ENCODE data around the gene IP6K3.

Gene IP6K3

GRCh38 chr6:33756211-33756954 lies 9.7 kb upstream of the IP6K3 start:
- DNase-seq (ENCODE audit: low spot score) = no peak
- in situ Hi-C loops (cut with MboI; ENCODE audit: low pct_unique_long_range_greater_than_20kb, low sequenced_read_pairs, unreplicated experiment) = no loop called here
- no peak for TF ChIP-seq CTCF (IDR thresholded peaks at IDR 0.05; ENCODE audit: extremely low read depth, insufficient read depth, missing control alignments)

GRCh38 chr6:33755070-33755869 lies 8.6 kb upstream of the IP6K3 start:
- in situ Hi-C loops (cut with MboI; ENCODE audit: low pct_unique_long_range_greater_than_20kb, low sequenced_read_pairs, unreplicated experiment) = no loop called here
- no peak for TF ChIP-seq CTCF (IDR thresholded peaks at IDR 0.05; ENCODE audit: extremely low read depth, insufficient read depth, missing control alignments)
- no peak for DNase-seq (ENCODE audit: low spot score)

DNA sequence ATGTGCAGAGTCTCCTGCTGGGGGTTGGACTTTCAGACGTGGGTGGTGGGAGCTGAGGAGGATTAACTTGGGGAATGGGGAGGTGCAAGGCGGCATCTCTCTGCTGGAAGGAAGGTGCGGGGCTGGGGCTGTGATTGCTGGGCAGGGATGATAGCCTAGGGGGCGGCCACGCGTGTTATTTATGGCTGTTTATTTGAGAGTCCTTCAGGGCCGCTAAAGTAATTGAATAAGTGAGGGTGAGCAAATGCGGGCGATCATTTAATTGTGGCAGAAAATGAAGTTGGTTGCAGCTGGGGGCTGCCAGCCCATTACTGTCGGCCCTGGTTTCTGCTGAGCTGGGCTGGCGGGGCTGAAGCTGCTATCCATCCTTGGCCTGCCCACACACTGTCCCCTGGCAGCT lies 7.5 kb upstream of the IP6K3 start:
- no peak for DNase-seq (ENCODE audit: low spot score)
- in situ Hi-C loops (cut with MboI; ENCODE audit: low pct_unique_long_range_greater_than_20kb, low sequenced_read_pairs, unreplicated experiment) = no loop called here
- TF ChIP-seq CTCF (IDR thresholded peaks at IDR 0.05; ENCODE audit: extremely low read depth, insufficient read depth, missing control alignments) = no peak

- no peak for DNase-seq (ENCODE audit: low spot score)
- in situ Hi-C loops (cut with MboI; ENCODE audit: low pct_unique_long_range_greater_than_20kb, low sequenced_read_pairs, unreplicated experiment) = no loop called here
- no peak for TF ChIP-seq CTCF (IDR thresholded peaks at IDR 0.05; ENCODE audit: extremely low read depth, insufficient read depth, missing control alignments)
These were observed 5.9 kb upstream of the IP6K3 start for GRCh38 chr6:33752646-33753015.

- no peak for DNase-seq (ENCODE audit: low spot score)
- in situ Hi-C loops (cut with MboI; ENCODE audit: low pct_unique_long_range_greater_than_20kb, low sequenced_read_pairs, unreplicated experiment) = no loop called here
- no peak for TF ChIP-seq CTCF (IDR thresholded peaks at IDR 0.05; ENCODE audit: extremely low read depth, insufficient read depth, missing control alignments)
These were observed 5.3 kb upstream of the IP6K3 start for GRCh38 chr6:33751771-33752645.

- no peak for TF ChIP-seq CTCF (IDR thresholded peaks at IDR 0.05; ENCODE audit: extremely low read depth, insufficient read depth, missing control alignments)
- no peak for DNase-seq (ENCODE audit: low spot score)
- in situ Hi-C loops (cut with MboI; ENCODE audit: low pct_unique_long_range_greater_than_20kb, low sequenced_read_pairs, unreplicated experiment) = no loop called here
These were observed 3.7 kb upstream of the IP6K3 start for GRCh38 chr6:33750244-33750991.

All from GM13977 (cell line).